GM12874 (cell line): ENCODE data around the gene SEZ6L2.

Experiments
- CTCF ChIP-seq: IDR thresholded peaks from 2 replicates; pipeline ENCODE4 v1.5.1; 2011; ENCODE audit warnings: low read depth, mild to moderate bottlenecking, control low read depth, low read length, moderate library complexity; ENCODE audit not compliant: insufficient read depth

SEZ6L2 gene

GRCh38 chr16:29852654-29853053 is 46.7 kb downstream of the SEZ6L2 start:
- TF ChIP-seq CTCF = no peak

GRCh38 chr16:29850998-29851397 is 48.4 kb downstream of the SEZ6L2 start:
- no peak for TF ChIP-seq CTCF

GRCh38 chr16:29849505-29849904 is 49.8 kb downstream of the SEZ6L2 start:
- TF ChIP-seq CTCF = no peak

GRCh38 chr16:29848420-29849297 is 50.7 kb downstream of the SEZ6L2 start:
- peak; percentile 99 for TF ChIP-seq CTCF

- TF ChIP-seq CTCF = no peak
Measured at GRCh38 chr16:29845656-29846055, 53.7 kb downstream of the SEZ6L2 start.

GRCh38 chr16:29844575-29845331 is 54.6 kb downstream of the SEZ6L2 start:
- TF ChIP-seq CTCF = no peak

- TF ChIP-seq CTCF = no peak
Measured at GRCh38 chr16:29843931-29844330, 55.4 kb downstream of the SEZ6L2 start.
